Left ventricle myocardium inferior (tissue), 1 donor: Measurements from ENCODE around the gene ZNF488. TPM values are rescaled to one million over a fixed set of nuclear protein-coding genes. Genes with fewer than 3 reads are reported as not detected.

ENCODE experiments used
- DNase-seq: peaks from one replicate; pipeline ENCODE4 v3.0.0-alpha.2; 2020
- H3K27ac ChIP-seq: fragments of 200-600 bp; replicated peaks from 2 replicates; pipeline ENCODE4 v1.8.0; 2021
- H3K27me3 ChIP-seq: fragments of 200-600 bp; 2 replicates; pipeline ENCODE4 v1.8.0; 2021; ENCODE audit warnings: low read depth
- H3K36me3 ChIP-seq: fragments of 200-600 bp; 2 replicates; pipeline ENCODE4 v1.8.0; 2021
- H3K4me1 ChIP-seq: fragments of 200-600 bp; 2 replicates; pipeline ENCODE4 v1.8.0; 2021
- H3K4me3 ChIP-seq: fragments of 200-600 bp; 2 replicates; pipeline ENCODE4 v1.8.0; 2021; ENCODE audit warnings: mild to moderate bottlenecking, moderate library complexity
- H3K9me3 ChIP-seq: fragments of 200-600 bp; replicated peaks from 2 replicates; pipeline ENCODE4 v1.8.0; 2021
- intact Hi-C: fragments of 100-400 bp; cut with micrococcal nuclease; formaldehyde crosslinking; loops from one replicate; pipeline ENCODE4 v1.11.0; 2022
- total RNA-seq: library from RNA; stranded (reverse); fragmentation: NEBNext Ultra II Directional; extraction: Animal tissue kit (Norgen Biotek cat#: 25700); gene quantifications from one replicate; pipeline ENCODE4 v1.2.1, GENCODE V29; 2021
- TF ChIP-seq, protein P1 (sequence below): fragments of 200-600 bp; IDR thresholded peaks from 2 replicates; pipeline ENCODE4 v1.8.0; 2021; ENCODE audit warnings: antibody characterized with exemption, mild to moderate bottlenecking, borderline replicate concordance
- donor health status: DM: no; HTN: yes; CAD: no; lungs with severe emphysema.

ZNF488 gene
- total RNA-seq, 1 donor from 2014 or later, result 0.05 TPM

- H3K27me3 ChIP-seq, result peaks cover 33% of the 10 kb centered on the region
- H3K4me1 ChIP-seq, result no peaks in the 10 kb centered on the region
- no peak overlapping the region for H3K27ac ChIP-seq
- TF ChIP-seq, protein P1, sequence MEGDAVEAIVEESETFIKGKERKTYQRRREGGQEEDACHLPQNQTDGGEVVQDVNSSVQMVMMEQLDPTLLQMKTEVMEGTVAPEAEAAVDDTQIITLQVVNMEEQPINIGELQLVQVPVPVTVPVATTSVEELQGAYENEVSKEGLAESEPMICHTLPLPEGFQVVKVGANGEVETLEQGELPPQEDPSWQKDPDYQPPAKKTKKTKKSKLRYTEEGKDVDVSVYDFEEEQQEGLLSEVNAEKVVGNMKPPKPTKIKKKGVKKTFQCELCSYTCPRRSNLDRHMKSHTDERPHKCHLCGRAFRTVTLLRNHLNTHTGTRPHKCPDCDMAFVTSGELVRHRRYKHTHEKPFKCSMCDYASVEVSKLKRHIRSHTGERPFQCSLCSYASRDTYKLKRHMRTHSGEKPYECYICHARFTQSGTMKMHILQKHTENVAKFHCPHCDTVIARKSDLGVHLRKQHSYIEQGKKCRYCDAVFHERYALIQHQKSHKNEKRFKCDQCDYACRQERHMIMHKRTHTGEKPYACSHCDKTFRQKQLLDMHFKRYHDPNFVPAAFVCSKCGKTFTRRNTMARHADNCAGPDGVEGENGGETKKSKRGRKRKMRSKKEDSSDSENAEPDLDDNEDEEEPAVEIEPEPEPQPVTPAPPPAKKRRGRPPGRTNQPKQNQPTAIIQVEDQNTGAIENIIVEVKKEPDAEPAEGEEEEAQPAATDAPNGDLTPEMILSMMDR, result no peak
- H3K4me3 ChIP-seq, result no peak overlapping the region
- H3K36me3 ChIP-seq, result no peaks in the 10 kb centered on the region
- H3K9me3 ChIP-seq, result no peaks in the 10 kb centered on the region
- no peak for DNase-seq
- intact Hi-C loops, result no loop called here
Observed at GRCh38 chr10:47334466-47335295, 49.4 kb downstream of the ZNF488 start.

DNA sequence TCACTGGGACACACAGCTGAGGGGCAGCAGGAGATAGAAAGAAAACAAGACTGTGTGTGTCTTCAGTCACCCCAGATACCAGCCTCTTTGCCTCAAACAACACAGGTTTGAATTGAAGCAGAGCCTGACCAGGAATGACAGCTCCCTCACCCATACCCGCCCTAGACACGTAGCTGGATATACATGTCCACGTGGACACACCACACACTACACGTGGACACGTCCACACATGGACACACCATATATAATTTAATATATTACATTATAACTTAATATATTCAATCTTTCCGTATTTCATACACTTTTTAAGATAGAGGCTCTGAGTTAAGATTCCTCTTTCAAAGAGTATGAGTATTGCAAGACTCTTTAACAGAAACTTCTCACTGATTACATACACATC, 50.6 kb downstream of the ZNF488 start:
- H3K4me1 ChIP-seq, result no peaks in the 10 kb centered on the region
- peaks cover 25% of the 10 kb centered on the region for H3K27me3 ChIP-seq
- H3K9me3 ChIP-seq, result no peaks in the 10 kb centered on the region
- H3K36me3 ChIP-seq, result no peaks in the 10 kb centered on the region
- DNase-seq, result no peak
- no peak overlapping the region for H3K27ac ChIP-seq
- TF ChIP-seq, protein P1, result no peak
- intact Hi-C loops, result no loop called here
- H3K4me3 ChIP-seq, result no peak overlapping the region

DNA sequence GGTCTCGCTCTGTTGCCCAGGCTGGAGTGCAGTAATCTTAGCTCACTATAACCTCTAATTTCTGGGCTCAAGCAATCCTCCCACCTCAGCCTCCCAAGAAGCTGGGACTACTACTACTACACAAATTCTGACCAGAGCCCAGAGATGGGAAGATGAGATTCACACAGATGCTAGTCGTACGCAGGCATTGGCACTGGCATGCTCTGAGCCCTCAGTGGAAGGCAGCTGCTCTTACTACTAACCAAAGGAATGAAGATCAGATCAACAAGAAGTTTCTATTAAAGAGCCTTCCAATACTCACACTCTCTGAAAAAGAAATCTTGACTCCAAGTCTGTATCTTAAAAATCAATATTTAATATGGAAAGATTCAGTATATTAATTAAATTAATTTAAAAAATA, 51.1 kb downstream of the ZNF488 start:
- TF ChIP-seq, protein P1, result no peak
- Histone ChIP-seq H3K4me1 (no peaks in the 10 kb centered on the region), H3K36me3 (no peaks in the 10 kb centered on the region), H3K4me3 (no peak overlapping the region), H3K9me3 (no peaks in the 10 kb centered on the region), H3K27ac (no peak overlapping the region), H3K27me3 (peaks cover 19% of the 10 kb centered on the region)
- DNase-seq, result no peak
- intact Hi-C loops, result no loop called here

DNA sequence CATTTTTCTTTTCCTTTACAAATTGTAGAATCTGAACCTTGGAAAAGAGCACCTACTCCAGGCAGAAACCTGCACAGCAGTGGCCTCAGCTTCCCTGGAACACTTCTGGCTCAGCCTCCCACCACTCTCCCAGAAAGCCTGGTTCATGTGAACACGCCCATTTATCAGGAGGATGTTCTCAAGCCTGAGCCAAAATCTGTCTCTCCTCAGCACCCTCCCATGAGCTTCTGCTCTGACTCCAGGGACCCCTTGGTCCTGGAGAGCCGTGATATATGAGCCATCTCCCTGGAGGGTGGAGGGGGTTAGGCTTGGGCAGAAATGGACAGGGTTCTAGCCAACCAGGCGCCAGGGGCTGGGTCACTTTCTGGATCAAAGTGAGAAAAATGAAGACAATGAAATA, 51.7 kb downstream of the ZNF488 start:
- TF ChIP-seq, protein P1, result no peak
- no peak overlapping the region for H3K27ac ChIP-seq
- no peaks in the 10 kb centered on the region for H3K9me3 ChIP-seq
- no peaks in the 10 kb centered on the region for H3K36me3 ChIP-seq
- no peaks in the 10 kb centered on the region for H3K4me1 ChIP-seq
- no peak for DNase-seq
- peaks cover 15% of the 10 kb centered on the region for H3K27me3 ChIP-seq
- no peak overlapping the region for H3K4me3 ChIP-seq
- intact Hi-C loops, result no loop called here

DNA sequence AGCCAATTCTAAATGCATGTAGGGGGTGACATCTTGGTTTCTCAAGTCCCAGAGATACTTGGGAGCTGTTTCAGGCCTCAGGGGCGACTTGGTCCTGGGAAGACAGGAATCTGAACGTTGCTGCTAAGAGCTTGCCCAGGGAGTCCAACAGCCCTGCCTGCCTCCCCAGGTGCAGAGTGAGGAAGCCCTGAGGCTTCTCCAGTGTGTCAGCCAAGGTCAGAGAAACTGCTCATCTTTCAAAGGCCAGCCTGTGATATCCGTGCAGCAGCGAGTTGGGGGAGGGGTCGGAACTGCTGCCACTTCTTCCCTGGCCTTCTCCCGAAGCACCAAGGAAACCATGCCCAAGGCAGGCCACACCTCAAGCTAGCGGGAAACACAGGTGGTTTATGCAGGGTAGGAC, 52.1 kb downstream of the ZNF488 start:
- no peak overlapping the region for H3K27ac ChIP-seq
- H3K4me1 ChIP-seq, result peaks cover 2% of the 10 kb centered on the region
- intact Hi-C loops, result no loop called here
- peaks cover 14% of the 10 kb centered on the region for H3K27me3 ChIP-seq
- no peaks in the 10 kb centered on the region for H3K36me3 ChIP-seq
- H3K4me3 ChIP-seq, result no peak overlapping the region
- no peaks in the 10 kb centered on the region for H3K9me3 ChIP-seq
- DNase-seq, result no peak
- TF ChIP-seq, protein P1, result no peak
